T-helper 22 cell (primary cell): Measurements from ENCODE around the gene TRIB2.

Experiments
- DNase-seq: peaks from one replicate; pipeline ENCODE4 v3.0.0-alpha.2; 2020; ENCODE audit warnings: low read depth

Gene TRIB2

GRCh38 chr2:12750166-12750905 lies 33.6 kb downstream of the TRIB2 start:
- no peak for DNase-seq

- DNase-seq: no peak
These were observed 37.9 kb downstream of the TRIB2 start for GRCh38 chr2:12754643-12755042.

GRCh38 chr2:12755384-12755783 lies 38.6 kb downstream of the TRIB2 start:
- no peak for DNase-seq

GRCh38 chr2:12759248-12759647 lies 42.5 kb downstream of the TRIB2 start:
- no peak for DNase-seq

GRCh38 chr2:12761104-12761503 lies 44.4 kb downstream of the TRIB2 start:
- DNase-seq: no peak

- DNase-seq: no peak
These were observed 45.6 kb downstream of the TRIB2 start for GRCh38 chr2:12762337-12762736.

- DNase-seq: no peak
These were observed 46.2 kb downstream of the TRIB2 start for GRCh38 chr2:12762976-12763375.

GRCh38 chr2:12763486-12763885 lies 46.8 kb downstream of the TRIB2 start:
- DNase-seq: no peak

GRCh38 chr2:12764075-12764730 lies 47.5 kb downstream of the TRIB2 start:
- no peak for DNase-seq

- no peak for DNase-seq
These were observed 48.3 kb downstream of the TRIB2 start for GRCh38 chr2:12764849-12765605.

- DNase-seq: no peak
These were observed 49.7 kb downstream of the TRIB2 start for GRCh38 chr2:12766421-12766879.

- no peak for DNase-seq
These were observed 50.8 kb downstream of the TRIB2 start for GRCh38 chr2:12767541-12767940.

GRCh38 chr2:12767996-12768624 lies 51.4 kb downstream of the TRIB2 start:
- DNase-seq: no peak

GRCh38 chr2:12769492-12770105 lies 52.9 kb downstream of the TRIB2 start:
- no peak for DNase-seq

GRCh38 chr2:12770300-12770968 lies 53.7 kb downstream of the TRIB2 start:
- no peak for DNase-seq

- DNase-seq: no peak
These were observed 54.4 kb downstream of the TRIB2 start for GRCh38 chr2:12771154-12771553.

- no peak for DNase-seq
These were observed 57.1 kb downstream of the TRIB2 start for GRCh38 chr2:12773586-12774394.

- no peak for DNase-seq
These were observed 57.6 kb downstream of the TRIB2 start for GRCh38 chr2:12774395-12774727.

GRCh38 chr2:12776521-12776961 lies 59.8 kb downstream of the TRIB2 start:
- DNase-seq: no peak

GRCh38 chr2:12778369-12778768 lies 61.6 kb downstream of the TRIB2 start:
- DNase-seq: no peak
